Ammon's horn (tissue), 1 donor: ENCODE measurements around the gene ARHGAP32.
"Not testable (repeated sequence)": the region's sequence is repeated elsewhere in the genome, so short reads cannot be mapped to it uniquely, and the experiment has no call there.

Source experiments
- DNase-seq: peaks from one replicate; pipeline ENCODE4 v3.0.0-alpha.2; 2016; ENCODE audit warnings: low spot score

Gene ARHGAP32

GRCh38 chr11:129034001-129034400 lies 158.1 kb downstream of the ARHGAP32 start:
- DNase-seq, result no peak

GRCh38 chr11:129023968-129024676 lies 168.0 kb downstream of the ARHGAP32 start:
- peak; percentile 24 for DNase-seq

DNA sequence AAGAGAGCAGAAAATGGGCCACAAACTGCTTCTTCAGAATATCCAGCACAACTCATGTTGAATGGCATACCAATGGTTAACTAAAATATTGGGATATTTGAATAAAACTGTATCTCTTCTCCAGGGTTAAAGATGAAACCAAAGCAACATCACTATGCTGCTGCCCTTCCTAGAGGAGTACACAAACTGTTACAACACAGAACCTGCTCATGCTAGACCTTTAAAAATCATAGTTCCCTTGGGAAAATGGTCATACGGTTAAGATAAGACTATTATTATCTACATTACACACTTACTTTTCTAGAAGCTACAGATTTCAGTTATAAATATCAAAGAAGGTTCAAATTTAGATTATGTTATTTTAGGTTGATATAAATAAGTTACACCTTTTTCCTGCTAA lies 170.8 kb downstream of the ARHGAP32 start:
- no peak for DNase-seq

- no peak for DNase-seq
These were observed 173.1 kb downstream of the ARHGAP32 start for GRCh38 chr11:129018991-129019390.

DNA sequence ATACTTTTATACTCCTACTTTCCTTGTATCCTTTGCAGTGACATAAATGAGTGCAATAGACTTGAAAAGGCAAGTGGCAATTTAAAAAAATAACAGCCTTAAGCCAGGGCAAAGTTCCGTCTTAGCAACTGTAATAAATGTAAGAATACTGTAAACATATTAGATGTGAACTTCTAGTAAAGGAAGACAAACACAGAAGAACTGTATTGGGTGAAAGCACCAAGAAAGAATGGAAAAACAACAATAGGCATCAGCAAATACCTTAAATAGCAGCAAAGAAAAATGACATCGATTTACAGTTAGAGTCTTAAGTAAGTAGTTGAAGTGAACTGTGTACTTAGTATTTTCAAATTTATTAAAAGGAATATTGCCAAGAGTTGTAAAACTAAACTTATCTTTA lies 174.0 kb downstream of the ARHGAP32 start:
- DNase-seq, result no peak

DNA sequence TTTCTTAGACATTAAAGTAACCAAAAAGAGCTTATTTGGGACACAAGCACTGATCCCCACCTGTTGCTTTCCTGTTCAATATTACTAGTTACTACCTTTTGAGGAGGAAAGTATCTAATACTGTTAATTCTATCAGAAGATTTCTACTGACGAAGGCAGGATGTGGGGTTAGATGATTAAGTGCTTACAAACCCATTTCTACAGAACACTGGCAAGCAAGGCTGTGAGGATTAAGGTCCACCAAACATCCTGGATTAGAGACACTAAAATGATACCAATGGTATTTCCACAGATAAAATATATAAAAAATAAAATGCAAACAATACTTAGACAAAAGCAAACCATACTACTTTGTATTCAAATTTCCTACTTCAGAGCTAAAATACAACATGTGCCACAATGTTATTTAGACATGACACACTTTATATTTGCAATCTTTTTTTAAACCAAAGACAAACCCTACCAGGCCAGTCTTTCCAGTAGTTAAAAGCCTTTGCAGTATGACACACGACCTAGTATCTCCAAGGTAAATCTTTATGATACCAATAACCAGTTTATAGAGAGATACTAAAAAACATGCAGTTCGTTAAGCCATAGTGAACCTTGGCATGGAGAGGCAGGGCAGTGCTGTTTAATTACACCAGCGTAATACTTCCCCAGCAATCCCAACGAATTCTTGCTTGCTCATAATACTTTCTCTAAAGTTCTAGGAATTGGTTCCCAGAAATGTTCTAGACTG lies 178.2 kb downstream of the ARHGAP32 start:
- no peak for DNase-seq

DNA sequence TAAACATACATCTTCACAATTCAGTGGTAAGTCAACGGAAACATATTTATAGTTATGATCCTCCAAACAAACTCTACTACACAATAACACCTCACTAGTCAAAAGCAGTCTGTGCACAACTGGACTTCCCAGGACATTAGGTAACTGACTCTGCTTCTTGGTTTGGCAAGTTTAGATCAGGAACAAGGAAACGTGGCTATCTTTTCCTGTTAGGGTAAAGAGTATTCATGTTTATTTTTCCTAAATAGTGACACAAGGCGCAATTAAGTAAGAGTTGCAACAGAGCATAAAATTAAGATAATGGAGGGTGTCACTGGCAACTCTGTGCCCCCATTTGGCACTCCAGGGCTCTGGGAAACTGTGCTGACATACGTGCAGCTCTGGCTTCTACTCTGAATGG lies 179.2 kb downstream of the ARHGAP32 start:
- no peak for DNase-seq

GRCh38 chr11:129006161-129006560 lies 186.0 kb downstream of the ARHGAP32 start:
- no peak for DNase-seq

GRCh38 chr11:128999165-128999564 lies 193.0 kb downstream of the ARHGAP32 start:
- DNase-seq, result not testable (repeated sequence)

GRCh38 chr11:128988242-128988970 lies 203.7 kb downstream of the ARHGAP32 start:
- DNase-seq, result no peak

DNA sequence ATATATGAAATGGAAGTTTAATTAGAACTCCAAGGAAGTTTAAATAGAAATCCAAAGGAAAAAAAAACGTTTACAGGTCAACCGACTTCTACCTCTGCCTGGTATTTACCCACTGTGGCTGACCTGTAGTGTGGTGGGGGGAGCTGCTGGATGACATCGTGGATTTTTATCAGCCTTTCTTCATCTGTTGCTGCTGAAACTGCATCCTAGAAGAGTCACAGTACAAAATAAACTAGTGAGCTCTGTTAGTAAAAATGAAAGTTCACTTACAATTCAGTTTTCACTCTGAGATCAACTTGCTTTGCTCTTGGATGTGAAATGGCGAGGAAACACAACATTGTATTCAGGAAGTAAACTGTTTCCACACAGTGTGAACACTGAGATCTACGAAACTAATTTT lies 206.2 kb downstream of the ARHGAP32 start:
- no peak for DNase-seq

DNA sequence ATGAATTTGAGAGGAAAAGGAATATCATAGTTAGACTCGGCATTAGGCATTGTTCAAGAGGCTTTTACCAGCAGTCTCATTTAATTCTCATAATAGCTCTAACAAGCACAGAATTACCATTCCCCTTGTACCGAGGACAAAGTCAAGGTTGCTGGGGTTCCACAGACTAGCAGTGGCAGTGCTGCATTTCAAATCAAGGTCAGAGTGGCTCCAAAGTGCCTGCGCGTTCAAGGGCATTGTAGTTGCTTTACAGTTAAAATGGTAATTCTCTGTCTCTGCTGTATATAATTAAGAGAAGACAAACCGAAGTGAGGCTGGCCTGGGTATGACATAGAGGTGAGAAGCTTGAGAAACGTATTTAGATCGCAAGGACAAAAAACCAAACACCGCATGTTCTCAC lies 209.1 kb downstream of the ARHGAP32 start:
- no peak for DNase-seq

DNA sequence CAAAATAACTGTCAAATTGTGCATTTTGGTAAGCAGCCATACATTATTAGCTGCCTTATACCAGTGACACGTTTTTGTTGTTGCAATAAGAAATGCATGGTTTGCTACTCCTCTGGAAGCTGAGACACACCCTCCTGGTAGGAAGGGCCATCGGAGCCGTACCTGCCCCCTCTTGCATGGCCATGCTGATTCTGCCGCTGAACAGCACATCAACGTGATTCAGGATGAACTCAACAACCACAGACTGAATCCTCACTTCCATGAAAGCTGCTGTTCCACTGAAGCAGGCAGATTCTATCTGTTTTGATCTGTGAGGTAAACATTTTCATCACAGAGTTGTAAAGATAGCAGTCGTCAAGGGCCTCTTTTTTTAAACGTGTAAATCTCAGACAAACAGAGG lies 210.9 kb downstream of the ARHGAP32 start:
- no peak for DNase-seq

GRCh38 chr11:128970598-128971190 lies 221.4 kb downstream of the ARHGAP32 start:
- DNase-seq, result no peak

- DNase-seq, result no peak
These were observed 223.2 kb downstream of the ARHGAP32 start for GRCh38 chr11:128968916-128969315.

GRCh38 chr11:128967578-128967977 lies 224.5 kb downstream of the ARHGAP32 start:
- no peak for DNase-seq

GRCh38 chr11:128965485-128965884 lies 226.6 kb downstream of the ARHGAP32 start:
- DNase-seq, result peak; percentile 33

DNA sequence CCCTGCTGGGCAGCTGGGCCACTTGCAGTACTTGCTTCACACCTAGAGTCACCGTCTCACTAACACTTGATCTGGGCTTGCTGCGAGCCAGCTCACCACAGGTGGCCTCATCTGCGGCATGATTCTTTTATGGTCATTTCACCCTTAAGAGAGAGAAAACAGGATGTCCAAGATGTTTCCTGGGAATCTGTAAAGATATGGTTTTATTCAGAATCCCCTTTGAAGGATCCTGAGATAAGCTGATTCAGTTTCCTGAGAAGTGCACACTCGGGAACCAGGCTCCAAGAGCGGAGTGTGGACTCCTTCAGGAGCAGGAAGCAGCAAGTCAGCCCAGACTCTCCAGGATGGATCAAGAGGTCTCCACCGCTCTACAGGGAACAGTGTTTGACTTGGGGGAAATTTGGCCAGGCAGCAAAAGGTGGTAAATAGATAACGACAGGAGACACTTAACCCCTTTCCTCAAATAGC lies 227.6 kb downstream of the ARHGAP32 start:
- DNase-seq, result no peak

DNA sequence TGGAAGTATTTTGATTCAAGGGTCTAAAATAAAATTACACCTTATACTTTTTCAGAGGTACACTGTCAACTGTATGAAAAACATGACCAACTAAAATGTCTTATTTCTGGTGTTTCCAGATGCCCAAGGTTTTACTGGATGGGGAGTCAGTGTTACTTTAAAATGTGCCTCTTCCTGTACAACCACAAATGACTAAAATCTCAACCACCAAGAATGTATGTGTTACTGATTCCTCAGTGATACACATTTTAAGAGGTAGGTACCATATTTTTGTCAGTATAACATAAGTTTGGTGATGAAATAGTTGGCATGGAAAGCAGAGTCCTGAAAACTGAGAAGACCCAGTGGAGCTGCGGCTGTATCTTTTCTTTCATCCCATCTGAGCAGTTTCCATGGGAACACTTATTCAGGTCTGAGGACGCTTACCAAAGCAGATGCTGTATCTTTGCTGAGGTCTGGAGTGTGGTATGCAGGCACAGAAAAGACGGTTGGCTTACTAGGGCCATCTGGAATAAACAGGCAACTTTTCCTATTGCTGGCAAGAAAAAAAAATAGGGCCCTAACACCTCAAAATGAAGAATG lies 228.3 kb downstream of the ARHGAP32 start:
- DNase-seq, result peak; percentile 50

DNA sequence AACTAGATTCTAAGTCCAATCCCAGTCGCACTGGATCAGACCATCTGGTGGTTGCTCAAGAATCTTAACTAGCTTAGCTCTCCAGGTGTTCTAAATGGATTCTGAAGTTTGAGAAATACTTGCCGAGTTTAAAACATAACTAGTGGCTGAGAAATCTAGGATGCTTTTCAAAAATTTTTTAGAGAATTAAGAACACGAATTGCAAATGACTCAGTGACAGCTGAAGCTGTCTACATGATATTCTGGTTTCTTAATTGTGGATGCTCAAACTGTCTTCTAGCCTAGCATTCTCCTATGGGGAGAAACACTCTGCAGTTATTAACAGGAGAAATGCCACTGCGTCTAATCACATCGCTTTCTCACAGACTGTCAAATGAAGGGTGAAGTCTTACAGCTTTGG lies 229.2 kb downstream of the ARHGAP32 start:
- no peak for DNase-seq

- no peak for DNase-seq
These were observed 230.5 kb downstream of the ARHGAP32 start for GRCh38 chr11:128961645-128962044.

DNA sequence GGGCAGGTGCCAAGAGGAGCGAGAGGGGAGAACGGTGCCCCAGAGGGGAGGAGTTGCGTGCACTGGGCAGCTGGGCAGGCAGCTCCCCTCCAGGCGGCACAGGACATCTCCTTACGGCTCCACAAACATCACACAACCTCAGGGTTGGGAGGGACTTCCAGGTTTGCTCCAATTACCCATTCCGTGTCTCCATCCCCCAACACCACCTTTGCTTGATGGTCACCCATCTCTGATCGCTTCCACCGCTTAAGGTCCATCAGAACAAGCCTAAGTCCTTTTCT lies 235.0 kb downstream of the ARHGAP32 start:
- DNase-seq, result no peak
